ENCODE measurements around the gene IDI1. TPM values are rescaled to one million over a fixed set of nuclear protein-coding genes. Genes with fewer than 3 reads are reported as not detected.
"Not testable (repeated sequence)": the region's sequence is repeated elsewhere in the genome, so short reads cannot be mapped to it uniquely, and the experiment has no call there.

IDI1 gene
- total RNA-seq, 1 donor from 2014 or later: 160 TPM

DNA sequence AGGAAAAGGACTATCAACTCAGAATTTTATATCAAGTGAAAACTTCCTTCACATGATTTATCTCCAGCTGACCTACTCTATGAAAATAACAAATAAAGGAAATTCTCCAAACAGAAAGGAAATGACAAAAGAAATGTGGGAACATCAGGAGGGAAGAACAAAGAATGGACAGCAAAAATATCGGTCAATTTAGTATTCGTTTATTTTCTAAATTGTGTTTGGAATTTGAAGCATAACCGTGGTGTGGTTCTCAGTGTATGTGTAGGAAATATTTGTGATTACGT, 16.0 kb upstream of the IDI1 start:
- FAIRE-seq: no peak
- DNase-seq (ENCODE audit: low spot score in 2 of 2): no peak

- DNase-seq (ENCODE audit: low spot score in 2 of 2): no peak
- FAIRE-seq: no peak
These were observed 14.4 kb upstream of the IDI1 start for GRCh38 chr10:1063232-1063865.

GRCh38 chr10:1061930-1062774, 13.2 kb upstream of the IDI1 start:
- DNase-seq (ENCODE audit: low spot score in 2 of 2) (no peak), FAIRE-seq (no peak)

DNA sequence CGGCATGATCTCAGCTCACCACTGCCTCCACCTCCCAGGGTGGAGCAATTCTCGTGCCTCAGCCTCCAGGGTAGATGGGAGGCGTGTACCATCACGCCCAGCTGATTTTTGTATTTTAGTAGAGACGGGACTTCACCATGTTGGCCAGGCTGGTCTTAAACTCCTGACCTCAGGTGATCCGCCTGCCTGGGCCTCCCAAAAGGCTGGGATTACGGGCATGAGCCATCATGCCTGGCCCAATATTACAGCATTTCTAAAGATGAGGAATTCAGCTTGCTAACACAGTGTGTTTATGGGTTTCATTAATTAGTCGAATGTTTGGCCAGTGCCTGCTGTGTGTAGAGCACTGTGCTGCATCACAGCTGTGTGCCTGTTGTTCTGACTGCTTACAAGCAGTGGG, 11.0 kb upstream of the IDI1 start:
- no peak for FAIRE-seq

DNA sequence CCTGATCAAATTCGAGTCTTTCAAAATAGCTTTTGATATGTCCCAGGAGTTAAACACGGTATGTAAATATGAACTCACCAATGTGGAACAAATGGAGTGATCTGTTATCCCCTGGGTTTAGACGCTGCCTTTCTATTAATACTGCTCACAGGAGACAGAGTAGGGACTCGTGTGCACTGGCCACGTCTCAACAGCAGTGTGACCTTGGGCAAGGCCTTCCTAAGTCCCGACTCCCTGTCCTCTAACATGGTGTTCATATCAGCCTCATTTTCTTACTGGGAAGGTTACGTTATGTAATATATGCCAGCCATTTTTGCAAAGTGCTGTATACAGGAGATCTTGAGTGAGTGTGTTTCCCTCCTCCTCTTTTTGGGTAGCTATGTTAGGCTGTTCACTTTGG, 9.1 kb upstream of the IDI1 start:
- DNase-seq (ENCODE audit: low spot score in 2 of 2): no peak
- FAIRE-seq: no peak

More for the DNA sequence above, 11.0 kb upstream of the IDI1 start:
- no peak for DNase-seq (ENCODE audit: low spot score in 2 of 2)

DNA sequence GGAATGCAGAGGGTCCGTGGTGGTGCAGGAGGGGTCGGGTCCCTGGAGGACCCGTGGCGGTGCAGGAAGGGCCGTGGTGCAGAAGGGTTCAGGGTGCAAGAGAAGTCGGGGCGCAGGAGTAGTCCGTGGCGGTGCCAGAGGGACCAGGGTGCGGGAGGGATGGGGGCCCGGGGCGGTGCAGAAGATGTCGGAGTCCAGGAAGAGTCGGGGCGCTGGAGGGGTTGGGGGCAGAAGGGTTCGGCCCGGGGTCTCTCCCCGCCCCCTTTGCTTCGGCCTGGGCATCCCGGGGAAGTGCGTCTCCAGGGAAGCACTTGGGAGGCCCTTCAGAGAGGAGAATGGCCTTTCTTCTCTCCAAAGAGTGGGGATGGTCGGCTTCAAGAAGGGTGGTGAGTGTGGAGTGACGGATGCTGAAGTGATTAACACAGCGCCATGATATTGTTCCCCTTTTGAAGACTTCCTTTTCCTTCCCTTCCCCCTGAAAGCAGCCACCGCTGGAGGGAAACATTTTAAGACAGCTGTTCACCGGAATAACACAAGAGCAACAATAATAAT, 8.3 kb upstream of the IDI1 start:
- FAIRE-seq: no peak
- DNase-seq (ENCODE audit: low spot score in 2 of 2): no peak

- FAIRE-seq (no peak), DNase-seq (ENCODE audit: low spot score in 2 of 2) (peak; percentile 95 to 98)
These were observed 7.6 kb upstream of the IDI1 start, which contains the start of gene WDR37 for GRCh38 chr10:1056326-1057105. Gene WDR37, plus strand, starts transcription at chr10:1056385. Its CDS starts 15,771 bp downstream, at chr10:1072156.

DNA sequence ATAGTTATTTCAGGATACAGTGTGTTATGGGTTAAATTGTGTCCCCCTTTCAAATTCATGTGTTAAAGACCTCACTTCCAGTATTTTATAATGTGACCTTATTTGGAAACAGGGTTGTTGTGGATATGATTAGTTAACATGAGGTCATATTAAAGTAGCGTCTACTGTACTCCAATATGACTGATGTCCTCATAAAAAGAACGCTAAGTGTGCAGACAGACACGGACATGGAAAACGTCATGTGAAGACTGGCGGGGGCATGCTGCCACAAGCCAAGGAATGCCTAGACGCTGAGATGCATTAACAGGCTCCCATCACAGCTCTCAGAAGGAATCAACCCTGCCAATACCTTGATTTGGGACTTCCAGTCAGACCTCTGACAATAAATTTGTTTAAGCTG, 5.8 kb upstream of the IDI1 start:
- no peak for FAIRE-seq
- no peak for DNase-seq (ENCODE audit: low spot score in 2 of 2)

DNA sequence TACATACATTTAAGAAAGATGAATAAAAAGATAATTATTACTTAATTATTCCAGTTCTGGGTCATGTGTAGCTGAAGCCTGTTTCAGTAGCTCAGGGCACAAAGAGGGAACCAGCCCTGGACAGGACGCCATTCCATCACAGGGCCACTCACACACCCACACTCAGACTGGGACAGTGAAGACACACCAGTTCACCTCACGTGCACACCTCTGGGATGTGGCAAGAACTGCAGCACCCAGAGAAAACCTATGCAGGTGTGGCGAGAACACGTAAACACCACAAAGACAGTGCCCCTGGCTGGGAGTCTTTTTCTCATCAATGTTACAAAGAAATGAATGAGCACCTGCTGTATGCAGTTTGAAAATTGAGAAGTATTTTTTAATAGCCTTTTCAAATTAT, 1.6 kb upstream of the IDI1 start:
- FAIRE-seq (no peak), DNase-seq (ENCODE audit: low spot score in 2 of 2) (no peak)

DNA sequence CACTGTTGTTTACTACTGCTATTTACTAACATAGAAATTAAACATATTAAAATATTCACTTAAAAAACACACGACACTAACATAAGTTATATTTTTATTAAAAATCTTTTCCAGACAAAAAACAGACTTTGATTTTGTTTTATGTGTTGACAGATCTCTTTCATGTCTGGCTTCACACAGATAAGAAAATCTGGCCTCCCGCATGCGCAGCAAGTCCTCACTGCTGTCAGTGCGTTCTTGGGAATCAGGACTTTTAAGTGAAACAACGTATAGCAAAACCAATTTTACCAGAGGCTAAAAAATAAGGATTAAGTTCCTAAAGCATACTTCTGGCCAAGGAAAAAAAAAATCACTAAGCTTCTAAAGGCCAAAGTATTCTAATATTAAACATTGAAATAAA, 1.2 kb upstream of the IDI1 start:
- FAIRE-seq (no peak), DNase-seq (ENCODE audit: low spot score in 2 of 2) (no peak)

- DNase-seq (ENCODE audit: low spot score in 2 of 2): no peak
- FAIRE-seq: no peak
These were observed 573 bp upstream of the IDI1 start for GRCh38 chr10:1049425-1049958.

- DNase-seq (ENCODE audit: low spot score in 2 of 2) (no peak), FAIRE-seq (no peak)
These were observed 579 bp downstream of the IDI1 start for GRCh38 chr10:1048349-1048731.

DNA sequence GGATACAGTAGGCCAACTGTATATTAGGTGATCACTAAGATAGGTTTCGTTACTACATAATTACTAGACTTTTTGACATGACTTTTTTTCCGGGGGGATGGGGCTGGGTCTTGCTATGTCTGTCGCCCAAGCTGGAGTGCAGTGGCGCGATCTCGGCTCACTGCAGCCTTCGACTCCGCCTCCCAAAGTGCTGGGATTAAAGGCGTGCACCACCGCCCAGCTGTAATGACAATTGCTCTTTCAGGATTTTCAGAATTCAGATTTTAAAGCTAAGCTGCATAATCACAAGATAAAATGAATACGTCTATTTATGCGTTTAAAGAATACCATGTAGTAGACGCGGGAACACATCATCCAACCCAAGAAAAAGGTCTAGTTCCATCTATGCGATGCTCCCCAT, 982 bp downstream of the IDI1 start:
- no peak for DNase-seq (ENCODE audit: low spot score in 2 of 2)
- no peak for FAIRE-seq

DNA sequence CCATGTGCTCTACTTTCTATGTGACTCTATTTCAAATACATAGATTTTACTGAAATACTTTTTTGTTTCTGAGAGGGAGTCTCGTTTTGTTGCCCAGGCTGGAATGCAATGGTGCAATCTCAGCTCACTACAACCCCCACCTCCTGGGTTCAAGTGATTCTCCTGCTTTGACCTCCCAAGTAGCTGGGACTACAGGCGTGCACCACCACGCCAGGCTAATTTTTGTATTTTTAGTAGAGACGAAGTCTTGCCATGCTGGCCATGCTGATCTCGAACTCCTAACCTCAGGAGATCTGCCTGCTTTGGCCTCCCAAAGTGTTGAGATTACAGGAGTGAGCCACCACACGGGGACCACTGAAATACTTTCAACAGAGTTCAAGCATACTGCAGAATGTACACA, 3.5 kb downstream of the IDI1 start:
- FAIRE-seq (no peak), DNase-seq (ENCODE audit: low spot score in 2 of 2) (no peak)

DNA sequence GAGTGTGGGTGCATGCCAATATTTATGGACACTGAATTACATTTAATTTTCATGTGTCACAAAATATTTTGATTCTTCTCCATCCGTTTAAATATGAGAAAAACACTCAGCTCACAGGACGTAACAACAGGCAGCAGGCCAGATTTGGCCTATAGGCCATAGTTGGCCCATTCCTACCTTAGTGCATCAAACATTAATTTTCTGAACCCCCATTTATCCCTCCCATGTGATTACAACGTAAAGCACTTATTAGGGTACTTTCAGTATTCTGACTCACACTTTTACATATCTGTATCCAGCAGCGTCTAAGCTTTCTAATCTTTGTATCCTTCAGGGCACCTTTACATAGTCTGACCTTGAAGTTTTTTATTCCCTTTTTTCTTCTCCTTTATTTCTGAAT, 4.0 kb downstream of the IDI1 start:
- DNase-seq (ENCODE audit: low spot score in 2 of 2) (no peak), FAIRE-seq (no peak)

DNA sequence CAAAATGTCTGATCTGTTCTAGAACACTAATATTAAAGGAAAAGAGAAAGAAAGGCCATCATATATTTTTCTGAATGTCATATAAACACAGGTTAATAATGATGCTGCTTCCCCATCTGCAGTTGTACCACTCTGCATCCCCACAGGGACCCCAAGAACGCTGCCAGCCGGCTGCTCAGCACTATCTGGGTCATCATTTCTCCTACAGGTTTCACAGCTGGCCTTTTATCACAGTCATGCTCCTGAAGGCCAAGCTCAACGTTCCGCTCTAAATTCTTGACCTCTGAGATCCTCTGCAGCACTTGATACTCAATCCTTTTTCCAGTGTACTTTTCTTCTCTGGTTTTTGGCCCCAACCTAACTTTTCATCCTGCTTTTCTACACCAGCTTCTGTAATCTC, 4.8 kb downstream of the IDI1 start:
- no peak for DNase-seq (ENCODE audit: low spot score in 2 of 2)
- FAIRE-seq: no peak

GRCh38 chr10:1043532-1043995, 5.4 kb downstream of the IDI1 start:
- FAIRE-seq (no peak), DNase-seq (ENCODE audit: low spot score in 2 of 2) (no peak)

GRCh38 chr10:1041514-1041913, 7.4 kb downstream of the IDI1 start:
- no peak for DNase-seq (ENCODE audit: low spot score in 2 of 2)
- FAIRE-seq: no peak

DNA sequence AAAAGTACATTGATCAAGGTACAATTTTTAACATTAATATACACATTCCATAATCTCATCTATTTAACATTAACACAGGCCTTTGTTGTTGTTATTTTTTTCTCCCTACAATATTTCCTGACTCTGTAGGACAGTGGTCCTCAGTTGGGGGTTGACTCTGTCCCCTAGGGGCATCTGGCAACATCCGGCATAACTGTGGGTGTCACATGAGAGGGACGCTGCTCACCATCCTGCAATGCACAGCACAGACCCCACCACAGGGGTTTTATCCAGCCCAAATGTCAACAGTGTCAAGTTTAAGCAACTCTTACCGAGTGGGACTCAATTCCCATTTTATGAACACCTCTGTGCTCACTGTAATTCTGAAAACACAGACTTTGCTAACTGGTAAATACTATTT, 8.8 kb downstream of the IDI1 start:
- DNase-seq (ENCODE audit: low spot score in 2 of 2): no peak
- FAIRE-seq: no peak

DNA sequence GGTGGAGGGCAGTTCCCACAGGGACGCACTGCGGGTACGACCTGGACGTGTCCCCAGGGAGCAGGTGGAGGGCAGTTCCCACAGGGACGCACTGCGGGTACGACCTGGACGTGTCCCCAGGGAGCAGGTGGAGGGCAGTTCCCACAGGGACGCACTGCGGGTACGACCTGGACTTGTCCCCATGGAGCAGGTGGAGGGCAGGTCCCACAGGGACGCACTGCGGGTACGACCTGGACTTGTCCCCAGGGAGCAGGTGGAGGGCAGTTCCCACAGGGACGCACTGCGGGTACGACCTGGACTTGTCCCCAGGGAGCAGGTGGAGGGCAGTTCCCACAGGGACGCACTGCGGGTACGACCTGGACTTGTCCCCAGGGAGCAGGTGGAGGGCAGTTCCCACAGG, 10.2 kb downstream of the IDI1 start:
- DNase-seq (ENCODE audit: low spot score in 2 of 2); FAIRE-seq: not testable (repeated sequence)

DNA sequence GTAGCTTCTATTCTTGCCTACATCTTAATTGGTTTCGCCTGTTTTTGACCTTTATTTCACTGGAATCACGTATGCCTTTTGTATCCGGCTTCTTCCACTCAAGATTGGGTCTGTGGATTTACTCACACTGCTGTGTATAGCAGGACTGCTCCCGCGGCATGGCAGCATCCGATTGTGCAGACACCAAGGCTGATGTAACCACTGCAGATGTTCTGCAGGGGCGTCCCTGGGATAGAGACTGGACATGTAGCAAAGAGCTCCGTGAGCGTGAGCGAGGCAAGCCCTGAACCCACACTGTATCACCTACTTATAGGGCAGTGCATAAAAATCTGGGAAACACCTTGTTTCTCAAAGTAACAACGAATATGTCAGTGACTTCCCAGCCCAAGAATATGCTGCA, 11.8 kb downstream of the IDI1 start:
- FAIRE-seq (no peak), DNase-seq (ENCODE audit: low spot score in 2 of 2) (no peak)

Measured in frontal cortex (tissue), 4 donors.